Hepatic stellate cell (primary cell): ENCODE results near the gene RPP14.

Experiments
- DNase-seq: peaks from one replicate; pipeline ENCODE4 v3.0.0; 2011; ENCODE audit warnings: low spot score

RPP14 gene

GRCh38 chr3:58356054-58356453 lies 50.0 kb downstream of the RPP14 start:
- no peak for DNase-seq

- no peak for DNase-seq
Observed at GRCh38 chr3:58357402-58357801, 51.4 kb downstream of the RPP14 start.

- DNase-seq, result no peak
Observed at GRCh38 chr3:58358092-58358491, 52.0 kb downstream of the RPP14 start.

- no peak for DNase-seq
Observed at GRCh38 chr3:58358808-58359207, 52.8 kb downstream of the RPP14 start.

GRCh38 chr3:58359621-58360020 lies 53.6 kb downstream of the RPP14 start:
- DNase-seq, result no peak

- no peak for DNase-seq
Observed at GRCh38 chr3:58361866-58362265, 55.8 kb downstream of the RPP14 start.

- DNase-seq, result no peak
Observed at GRCh38 chr3:58366699-58367098, 60.7 kb downstream of the RPP14 start.

GRCh38 chr3:58369038-58369437 lies 63.0 kb downstream of the RPP14 start:
- DNase-seq, result no peak
